BLaER1 treated with 17β-estradiol and CSF1 and Interleukin-3, amounts not matched to agents 10 nM and 100 nM (cell line): ENCODE results near the gene PGM3.

Experiments used
- H3K27ac ChIP-seq, 11 experiments: shearing (Covaris generic); formaldehyde crosslinking; 2 replicates each; pipeline ENCODE4 v1.8.1; 2022
- H3K27me3 ChIP-seq, 11 experiments: shearing (Covaris generic); formaldehyde crosslinking; 2 replicates each; pipeline ENCODE4 v1.8.1; 2022
- H3K36me3 ChIP-seq, 11 experiments: shearing (Covaris generic); formaldehyde crosslinking; 2 replicates each; pipeline ENCODE4 v1.8.1; 2022
- H3K4me1 ChIP-seq, 10 experiments: shearing (Covaris generic); formaldehyde crosslinking; 2 replicates each; pipeline ENCODE4 v1.8.1; 2022
- H3K4me2 ChIP-seq, 11 experiments: shearing (Covaris generic); formaldehyde crosslinking; 2 replicates each; pipeline ENCODE4 v1.8.1; 2022
- H3K4me3 ChIP-seq, 10 experiments: shearing (Covaris generic); formaldehyde crosslinking; 2 replicates each; pipeline ENCODE4 v1.8.1; 2022
- H3K9ac ChIP-seq, 11 experiments: shearing (Covaris generic); formaldehyde crosslinking; 2 replicates each; pipeline ENCODE4 v1.8.1; 2022
- H3K9me3 ChIP-seq, 11 experiments: shearing (Covaris generic); formaldehyde crosslinking; replicated peaks in 1 of 11; 2 replicates each; pipeline ENCODE4 v1.8.1; 2022
- H4K20me1 ChIP-seq, 11 experiments: shearing (Covaris generic); formaldehyde crosslinking; 2 replicates each; pipeline ENCODE4 v1.8.1; 2022
- Cebpa-rat ChIP-seq, 11 experiments: shearing (Covaris generic); IDR thresholded peaks; 2 replicates each; pipeline ENCODE4 v1.8.1; 2022

Gene PGM3

GRCh38 chr6:83160167-83160566 lies 32.9 kb downstream of the PGM3 start:
- no peak overlapping the region for H3K4me3 ChIP-seq
- no peaks in the 10 kb centered on the region for H3K4me1 ChIP-seq
- peaks cover 0 to 49% (median 4%) of the 10 kb centered on the region in 11 experiments; a peak in 6 of 22 replicates for H3K36me3 ChIP-seq
- no peak for TF ChIP-seq Cebpa-rat (IDR thresholded peaks at IDR 0.05)
- H3K4me2 ChIP-seq = no peak overlapping the region
- no peak overlapping the region for H3K27ac ChIP-seq
- H4K20me1 ChIP-seq = no peaks in the 10 kb centered on the region
- H3K9ac ChIP-seq = no peak overlapping the region
- no peaks in the 10 kb centered on the region for H3K27me3 ChIP-seq
- no peaks in the 10 kb centered on the region for H3K9me3 ChIP-seq

DNA sequence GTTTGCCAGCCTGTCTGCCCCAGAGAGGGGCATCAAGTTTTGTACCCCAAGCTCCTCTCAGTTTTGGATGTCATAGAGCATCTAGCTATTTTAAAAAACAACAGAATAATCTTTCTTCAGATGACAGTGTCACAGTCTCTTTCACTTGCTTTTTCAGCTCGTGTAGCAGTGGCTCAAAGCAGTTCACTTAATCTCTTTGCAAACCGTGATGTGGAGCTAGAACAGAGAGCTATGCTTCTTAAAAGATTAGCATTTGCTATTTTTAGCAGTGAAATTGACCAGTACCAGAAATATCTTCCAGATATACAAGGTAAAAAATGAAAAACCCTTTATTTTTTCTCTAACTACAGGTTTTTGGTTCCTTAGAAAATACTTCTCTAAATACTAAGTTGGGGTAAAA lies 37.3 kb downstream of the PGM3 start:
- Histone ChIP-seq H3K27me3 (no peaks in the 10 kb centered on the region), H4K20me1 (no peaks in the 10 kb centered on the region), H3K9ac (no peak overlapping the region), H3K4me3 (no peak overlapping the region), H3K9me3 (no peaks in the 10 kb centered on the region), H3K4me2 (no peak overlapping the region), H3K4me1 (no peaks in the 10 kb centered on the region), H3K36me3 (peaks cover 0 to 58% (median 6%) of the 10 kb centered on the region in 11 experiments; a peak in 7 of 22 replicates), H3K27ac (no peak overlapping the region)
- TF ChIP-seq Cebpa-rat (IDR thresholded peaks at IDR 0.05) = no peak

- H3K9me3 ChIP-seq = no peaks in the 10 kb centered on the region
- H3K4me3 ChIP-seq = no peak overlapping the region
- H3K4me1 ChIP-seq = no peaks in the 10 kb centered on the region
- H3K27me3 ChIP-seq = no peaks in the 10 kb centered on the region
- TF ChIP-seq Cebpa-rat (IDR thresholded peaks at IDR 0.05) = no peak
- H3K27ac ChIP-seq = no peak overlapping the region
- peaks cover 0 to 44% (median 0%) of the 10 kb centered on the region in 11 experiments; a peak in 7 of 22 replicates for H3K36me3 ChIP-seq
- no peak overlapping the region for H3K9ac ChIP-seq
- H4K20me1 ChIP-seq = no peaks in the 10 kb centered on the region
- no peak overlapping the region for H3K4me2 ChIP-seq
Measured at GRCh38 chr6:83153883-83154521, 39.1 kb downstream of the PGM3 start.

- no peak for TF ChIP-seq Cebpa-rat (IDR thresholded peaks at IDR 0.05)
- Histone ChIP-seq H3K4me3 (no peak overlapping the region), H3K4me1 (no peaks in the 10 kb centered on the region), H3K27ac (no peak overlapping the region), H3K4me2 (no peak overlapping the region), H4K20me1 (no peaks in the 10 kb centered on the region), H3K36me3 (peaks cover 0 to 49% (median 0%) of the 10 kb centered on the region in 11 experiments; a peak in 7 of 22 replicates), H3K9ac (no peak overlapping the region), H3K27me3 (no peaks in the 10 kb centered on the region), H3K9me3 (no peaks in the 10 kb centered on the region)
Measured at GRCh38 chr6:83152913-83153312, 40.2 kb downstream of the PGM3 start.

- no peaks in the 10 kb centered on the region for H3K9me3 ChIP-seq
- no peaks in the 10 kb centered on the region for H4K20me1 ChIP-seq
- no peak overlapping the region for H3K27ac ChIP-seq
- no peak overlapping the region for H3K4me3 ChIP-seq
- H3K36me3 ChIP-seq = peaks cover 0 to 41% (median 0%) of the 10 kb centered on the region in 11 experiments; a peak in 6 of 22 replicates
- no peak overlapping the region for H3K4me2 ChIP-seq
- H3K4me1 ChIP-seq = no peaks in the 10 kb centered on the region
- no peak for TF ChIP-seq Cebpa-rat (IDR thresholded peaks at IDR 0.05)
- H3K27me3 ChIP-seq = no peaks in the 10 kb centered on the region
- no peak overlapping the region for H3K9ac ChIP-seq
Measured at GRCh38 chr6:83151114-83151513, 42.0 kb downstream of the PGM3 start.

DNA sequence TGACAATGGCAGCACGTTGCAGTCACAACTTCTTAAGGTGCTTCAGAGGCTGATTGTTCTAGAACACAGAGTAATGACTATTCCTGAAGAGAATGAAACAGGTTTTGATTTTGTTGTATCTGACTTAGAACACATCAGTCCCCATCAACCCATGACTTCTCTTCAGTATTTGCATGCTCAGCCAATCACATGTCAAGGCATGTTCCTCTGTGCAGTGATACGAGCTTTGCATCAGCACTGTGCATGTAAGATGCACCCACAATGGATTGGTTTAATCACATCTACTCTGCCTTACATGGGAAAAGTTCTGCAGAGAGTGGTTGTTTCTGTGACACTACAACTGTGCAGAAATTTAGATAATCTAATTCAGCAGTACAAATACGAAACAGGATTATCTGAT lies 54.3 kb downstream of the PGM3 start:
- no peaks in the 10 kb centered on the region for H3K4me1 ChIP-seq
- no peak overlapping the region for H3K4me3 ChIP-seq
- H3K27me3 ChIP-seq = no peaks in the 10 kb centered on the region
- no peak overlapping the region for H3K27ac ChIP-seq
- H3K9me3 ChIP-seq = no peaks in the 10 kb centered on the region
- H3K4me2 ChIP-seq = no peak overlapping the region
- H4K20me1 ChIP-seq = no peaks in the 10 kb centered on the region
- peaks cover 0 to 34% (median 0%) of the 10 kb centered on the region in 11 experiments; a peak in 6 of 22 replicates for H3K36me3 ChIP-seq
- H3K9ac ChIP-seq = no peak overlapping the region
- TF ChIP-seq Cebpa-rat (IDR thresholded peaks at IDR 0.05) = no peak

DNA sequence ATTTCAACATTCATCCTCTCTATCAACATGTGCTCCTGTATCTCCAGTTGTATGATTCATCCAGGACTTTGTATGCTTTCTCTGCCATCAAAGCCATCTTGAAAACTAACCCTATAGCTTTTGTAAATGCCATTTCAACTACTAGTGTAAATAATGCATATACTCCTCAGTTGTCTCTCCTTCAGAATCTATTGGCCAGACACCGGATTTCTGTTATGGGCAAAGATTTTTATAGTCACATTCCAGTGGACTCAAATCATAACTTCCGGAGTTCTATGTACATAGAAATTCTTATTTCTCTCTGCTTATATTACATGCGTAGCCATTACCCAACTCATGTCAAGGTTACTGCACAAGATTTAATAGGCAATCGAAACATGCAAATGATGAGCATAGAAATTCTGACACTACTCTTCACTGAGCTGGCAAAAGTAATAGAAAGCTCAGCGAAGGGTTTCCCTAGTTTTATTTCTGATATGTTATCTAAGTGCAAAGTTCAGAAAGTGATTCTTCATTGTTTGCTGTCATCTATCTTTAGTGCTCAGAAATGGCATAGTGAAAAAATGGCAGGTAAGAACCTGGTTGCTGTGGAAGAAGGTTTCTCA lies 54.8 kb downstream of the PGM3 start:
- H3K27me3 ChIP-seq = no peaks in the 10 kb centered on the region
- no peak overlapping the region for H3K9ac ChIP-seq
- H3K4me3 ChIP-seq = no peak overlapping the region
- no peak overlapping the region for H3K4me2 ChIP-seq
- TF ChIP-seq Cebpa-rat (IDR thresholded peaks at IDR 0.05) = no peak
- no peaks in the 10 kb centered on the region for H3K4me1 ChIP-seq
- no peaks in the 10 kb centered on the region for H3K9me3 ChIP-seq
- peaks cover 0 to 30% (median 0%) of the 10 kb centered on the region in 11 experiments; a peak in 5 of 22 replicates for H3K36me3 ChIP-seq
- no peak overlapping the region for H3K27ac ChIP-seq
- H4K20me1 ChIP-seq = no peaks in the 10 kb centered on the region

DNA sequence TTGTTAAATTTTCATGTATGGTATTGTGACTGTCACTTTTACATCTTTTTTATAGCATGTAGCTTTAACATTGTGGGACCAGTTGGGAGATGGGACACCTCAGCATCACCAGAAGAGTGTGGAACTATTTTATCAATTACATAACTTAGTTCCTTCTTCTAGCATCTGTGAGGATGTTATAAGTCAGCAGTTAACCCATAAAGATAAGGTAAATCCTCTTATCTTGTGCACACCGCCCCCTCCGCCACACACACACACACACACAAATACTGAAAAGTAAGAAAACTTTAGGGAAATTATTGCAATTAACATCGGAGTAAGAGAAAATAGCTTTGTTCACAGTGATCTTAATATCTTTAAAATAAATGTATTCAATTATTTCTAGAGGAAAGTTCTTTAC lies 60.9 kb downstream of the PGM3 start:
- no peak overlapping the region for H3K9ac ChIP-seq
- H3K27ac ChIP-seq = no peak overlapping the region
- H3K4me3 ChIP-seq = no peak overlapping the region
- no peak for TF ChIP-seq Cebpa-rat (IDR thresholded peaks at IDR 0.05)
- no peak overlapping the region for H3K4me2 ChIP-seq
- no peaks in the 10 kb centered on the region for H3K4me1 ChIP-seq
- no peaks in the 10 kb centered on the region for H3K9me3 ChIP-seq
- no peaks in the 10 kb centered on the region for H4K20me1 ChIP-seq
- H3K27me3 ChIP-seq = no peaks in the 10 kb centered on the region
- H3K36me3 ChIP-seq = peaks cover 0 to 49% (median 9%) of the 10 kb centered on the region in 11 experiments; a peak in 11 of 22 replicates

- Histone ChIP-seq H3K4me2 (no peak overlapping the region), H4K20me1 (no peaks in the 10 kb centered on the region), H3K4me1 (no peaks in the 10 kb centered on the region), H3K27me3 (no peaks in the 10 kb centered on the region), H3K9ac (no peak overlapping the region), H3K9me3 (no peaks in the 10 kb centered on the region), H3K27ac (no peak overlapping the region), H3K36me3 (peaks cover 0 to 74% (median 14%) of the 10 kb centered on the region in 11 experiments; a peak in 14 of 22 replicates), H3K4me3 (no peak overlapping the region)
- TF ChIP-seq Cebpa-rat (IDR thresholded peaks at IDR 0.05) = no peak
Measured at GRCh38 chr6:83127976-83128375, 65.1 kb downstream of the PGM3 start.

GRCh38 chr6:83127258-83127657 lies 65.8 kb downstream of the PGM3 start:
- no peaks in the 10 kb centered on the region for H3K9me3 ChIP-seq
- no peak overlapping the region for H3K27ac ChIP-seq
- no peaks in the 10 kb centered on the region for H4K20me1 ChIP-seq
- H3K36me3 ChIP-seq = peaks cover 0 to 74% (median 14%) of the 10 kb centered on the region in 11 experiments; a peak in 14 of 22 replicates
- H3K4me3 ChIP-seq = no peak overlapping the region
- no peaks in the 10 kb centered on the region for H3K27me3 ChIP-seq
- no peak overlapping the region for H3K4me2 ChIP-seq
- TF ChIP-seq Cebpa-rat (IDR thresholded peaks at IDR 0.05) = no peak
- no peak overlapping the region for H3K9ac ChIP-seq
- H3K4me1 ChIP-seq = no peaks in the 10 kb centered on the region
